Fibroblast of peridontal ligament (primary cell): ENCODE data around the gene DDX3X.
A peak's percentile ranks its signal among the peaks of the same experiment; 100 is the strongest.
"Not testable (repeated sequence)": the region's sequence is repeated elsewhere in the genome, so short reads cannot be mapped to it uniquely, and the experiment has no call there.

ENCODE experiments used
- DNase-seq: peaks from one replicate; pipeline ENCODE4 v3.0.0-alpha.2; 2010; ENCODE audit errors: extremely low read depth

DDX3X gene

DNA sequence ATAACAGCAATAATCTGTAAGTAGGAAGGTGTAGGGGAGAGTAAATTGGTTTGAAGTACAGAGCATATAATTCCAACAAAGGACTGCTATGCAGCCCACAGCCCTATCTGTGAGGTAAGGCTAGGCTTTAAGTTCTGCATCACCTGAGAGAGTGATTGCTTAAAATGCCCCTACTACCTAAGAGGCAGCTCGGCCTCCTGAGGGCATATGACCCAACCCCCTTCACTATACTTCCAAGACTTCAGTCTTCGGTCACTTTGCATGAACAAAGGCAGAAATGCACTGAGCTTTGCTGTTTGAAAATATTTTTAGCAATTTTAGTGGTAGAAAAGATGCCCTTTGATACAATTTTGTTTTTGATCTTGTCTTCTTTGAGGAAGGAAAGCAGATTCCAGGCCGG, 4.9 kb upstream of the DDX3X start:
- DNase-seq: no peak

DNA sequence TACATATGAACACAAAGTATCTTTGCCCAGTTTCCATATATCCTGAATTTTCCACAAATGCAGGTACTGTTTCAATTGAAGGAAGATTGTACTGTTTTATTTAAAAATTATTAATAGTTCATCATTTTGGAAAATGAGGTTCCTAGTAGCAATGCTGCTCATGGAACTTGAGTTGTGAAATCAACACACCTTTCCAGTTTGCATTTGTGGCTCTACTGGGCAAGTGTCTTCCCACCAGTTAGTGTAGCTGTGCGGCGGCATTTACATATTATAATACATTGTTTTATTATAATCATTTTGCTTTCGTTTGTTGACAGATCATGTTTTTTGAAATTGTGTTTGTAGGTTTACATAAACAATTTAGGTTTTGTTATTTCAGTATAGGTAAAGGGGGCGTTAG, 2.0 kb upstream of the DDX3X start:
- no peak for DNase-seq

DNA sequence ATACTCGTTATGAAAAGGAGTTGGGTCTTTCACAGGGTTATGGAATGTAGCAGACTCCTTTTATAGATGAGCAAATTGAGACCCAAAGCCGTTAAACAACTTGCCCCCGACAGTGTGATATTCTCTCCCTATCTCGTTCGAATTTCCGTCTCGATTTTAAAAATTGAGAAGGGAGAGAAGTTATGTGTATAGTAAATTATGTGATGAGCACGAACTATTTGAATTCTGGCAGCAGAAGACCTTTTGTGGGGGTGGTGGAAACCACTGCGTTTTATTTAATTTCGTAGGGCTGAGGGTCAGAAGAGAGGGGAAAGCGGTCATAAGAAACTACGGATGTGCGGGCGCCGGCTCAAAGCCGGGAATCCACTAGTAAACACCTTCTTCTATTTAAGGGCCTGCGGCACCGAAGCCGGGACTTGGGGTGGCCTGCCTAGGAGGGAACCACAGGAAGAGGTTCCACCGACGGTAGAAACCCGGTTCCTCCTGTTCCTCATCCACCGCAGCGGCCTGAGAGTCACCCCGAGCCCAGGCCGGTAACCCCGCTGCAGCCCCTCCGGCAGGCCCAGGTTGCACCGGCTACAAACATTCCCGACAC, 1.5 kb upstream of the DDX3X start:
- DNase-seq: peak; percentile 41

DNA sequence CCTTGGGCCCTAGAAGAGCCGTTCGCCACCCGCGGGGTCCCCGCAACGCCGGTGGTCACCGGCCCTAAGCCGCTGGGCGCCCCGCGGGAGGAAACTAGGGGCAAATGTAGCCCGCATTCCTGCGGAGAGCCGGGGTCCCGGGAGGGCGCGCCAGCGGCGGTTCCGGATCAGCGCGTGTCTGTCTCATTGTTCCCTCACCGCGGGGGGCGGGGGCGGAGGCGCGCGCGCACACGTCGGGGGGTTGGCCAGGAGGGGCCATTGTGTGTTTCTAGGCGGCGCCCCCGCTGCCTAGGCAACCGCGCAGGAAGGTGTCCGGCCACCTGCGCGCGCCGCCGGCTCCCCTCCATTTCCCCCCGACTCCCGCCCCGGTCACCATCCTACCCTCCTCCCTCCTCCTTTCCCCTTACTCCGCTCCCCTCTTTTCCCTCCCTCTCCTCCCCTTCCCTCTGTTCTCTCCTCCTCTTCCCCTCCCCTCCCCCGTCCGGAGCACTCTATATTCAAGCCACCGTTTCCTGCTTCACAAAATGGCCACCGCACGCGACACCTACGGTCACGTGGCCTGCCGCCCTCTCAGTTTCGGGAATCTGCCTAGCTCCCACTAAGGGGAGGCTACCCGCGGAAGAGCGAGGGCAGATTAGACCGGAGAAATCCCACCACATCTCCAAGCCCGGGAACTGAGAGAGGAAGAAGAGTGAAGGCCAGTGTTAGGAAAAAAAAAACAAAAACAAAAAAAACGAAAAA, 789 bp upstream of the DDX3X start:
- DNase-seq: peak; percentile 72

DNA sequence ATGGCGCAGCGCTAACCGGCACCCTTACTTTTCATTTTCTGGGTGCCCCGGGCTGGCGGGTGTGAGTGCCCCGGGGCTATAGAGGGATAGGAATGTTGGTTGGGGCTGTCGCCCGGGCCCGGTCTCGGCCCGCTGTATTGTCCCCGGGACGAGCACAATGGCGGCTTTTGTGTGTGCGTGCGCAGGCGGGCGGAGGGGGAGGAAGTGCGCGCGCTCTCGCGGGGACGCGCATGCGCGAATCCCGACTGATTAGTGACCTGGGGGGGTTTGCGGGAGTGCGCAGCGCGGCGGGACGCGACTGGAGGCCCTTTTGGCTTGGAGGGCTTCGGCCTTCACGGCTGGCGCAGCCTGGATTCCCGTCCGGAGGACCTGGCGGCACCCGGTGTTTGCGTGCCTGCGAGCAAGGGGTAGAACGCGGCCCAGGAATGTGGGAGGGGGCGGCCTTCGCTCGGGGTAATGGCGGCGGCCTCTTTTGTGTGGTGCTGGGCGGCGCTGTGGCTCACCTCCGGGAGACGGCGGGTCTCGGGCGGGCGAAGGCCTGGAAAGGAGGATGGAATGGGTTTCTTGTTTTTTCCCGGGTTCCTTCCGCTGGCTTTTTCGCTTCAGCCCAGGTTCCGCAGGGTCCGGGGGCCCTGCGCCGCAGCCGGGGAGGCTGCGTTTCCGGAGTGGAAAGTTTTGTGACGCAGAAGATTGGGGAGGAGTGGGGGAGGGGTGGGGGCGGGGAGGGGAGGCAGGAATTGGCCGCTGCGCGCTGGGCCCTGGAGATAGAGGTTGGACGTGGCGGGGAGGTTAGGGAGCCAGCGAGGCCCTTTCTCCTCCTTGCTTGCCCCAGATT, 618 bp downstream of the DDX3X start:
- peak; percentile 63 for DNase-seq

DNA sequence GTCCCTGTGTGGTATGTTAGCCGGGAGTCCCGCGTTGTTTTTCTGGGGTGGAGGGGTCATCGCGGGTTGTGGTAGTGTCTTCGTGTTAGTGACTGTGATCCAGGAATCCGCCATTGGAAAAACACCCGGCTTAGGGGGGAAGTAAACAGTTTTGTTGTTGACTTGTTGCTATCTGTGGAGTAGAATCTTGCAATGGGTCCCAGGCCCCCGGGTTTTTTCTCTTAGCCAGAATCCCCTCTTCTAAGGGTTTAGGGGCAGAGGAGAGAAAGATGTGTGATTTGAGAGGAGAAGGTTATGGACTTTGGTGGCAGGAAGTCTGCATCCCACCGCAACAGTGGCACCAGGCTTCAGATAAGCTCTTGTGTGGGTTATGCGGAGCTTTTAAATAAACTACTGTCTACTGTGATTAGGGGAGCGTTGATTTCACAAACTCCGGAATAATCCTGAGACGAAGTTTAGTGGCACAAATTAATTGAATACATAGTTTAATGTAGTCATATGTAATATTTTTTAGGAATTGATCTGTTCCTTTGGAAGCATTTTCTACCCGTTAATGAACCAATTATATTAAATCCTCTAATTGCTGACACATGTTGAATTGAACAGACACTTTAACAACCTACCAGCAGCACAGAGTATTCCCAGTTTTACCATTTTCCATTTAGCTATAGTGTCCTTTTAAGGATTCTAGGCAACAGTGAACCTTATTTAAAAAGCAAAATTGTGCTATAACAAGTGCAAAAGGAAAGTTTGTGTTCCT, 1.4 kb downstream of the DDX3X start:
- DNase-seq: no peak

DNA sequence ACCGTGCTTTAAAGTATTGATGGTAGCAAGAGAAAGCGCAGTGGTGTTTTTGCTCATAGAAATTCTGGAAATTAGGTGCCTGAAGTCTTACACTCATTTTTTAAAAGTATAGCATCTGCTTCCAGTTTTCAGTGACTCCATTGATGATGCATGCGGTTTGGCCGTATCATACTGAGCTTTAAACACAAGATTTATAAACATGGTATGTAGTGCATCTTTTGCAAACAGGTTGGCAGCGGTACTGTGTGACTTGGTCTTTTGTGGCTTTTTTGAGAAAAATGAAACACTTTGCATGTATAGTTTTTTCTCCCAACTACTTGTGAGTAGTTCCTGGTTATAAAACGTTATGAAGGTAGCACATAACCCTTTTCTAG, 2.0 kb downstream of the DDX3X start:
- DNase-seq: peak; percentile 91

DNA sequence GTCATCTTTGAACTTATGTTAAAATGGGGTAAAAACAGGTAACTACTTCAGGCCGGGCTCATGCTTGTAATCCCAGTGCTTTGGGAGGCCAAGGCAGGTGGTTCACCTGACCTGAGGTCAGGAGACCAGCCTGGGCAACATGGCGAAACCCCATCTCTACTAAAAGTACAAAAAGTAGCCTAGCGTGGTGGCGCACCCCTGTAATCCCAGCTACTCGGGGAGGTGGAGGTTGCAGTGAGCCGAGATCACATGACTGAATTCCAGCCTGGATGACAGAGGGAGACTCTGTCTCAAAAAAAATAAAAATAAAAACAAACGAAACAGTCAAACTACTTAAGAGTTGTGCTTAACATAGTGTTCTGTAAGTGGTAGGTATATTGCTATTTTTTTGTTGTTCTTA, 2.5 kb downstream of the DDX3X start:
- DNase-seq: no peak

DNA sequence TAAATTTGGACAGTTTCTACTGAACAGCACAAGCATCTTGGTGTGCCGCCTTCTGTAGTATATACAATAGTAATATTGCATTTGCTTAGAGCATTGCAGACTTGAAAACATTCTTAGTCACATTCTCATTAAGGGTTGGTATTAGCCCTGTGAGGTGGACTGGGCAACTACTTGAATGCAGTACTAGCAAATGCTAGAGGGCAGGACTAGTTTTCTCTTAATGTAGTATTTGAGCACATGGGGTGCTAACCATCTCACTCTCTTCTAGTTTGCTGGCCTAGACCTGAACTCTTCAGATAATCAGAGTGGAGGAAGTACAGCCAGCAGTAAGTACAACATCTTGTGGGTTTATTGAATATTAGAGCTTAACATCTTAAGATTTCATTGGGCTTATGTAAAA, 3.2 kb downstream of the DDX3X start:
- no peak for DNase-seq

DNA sequence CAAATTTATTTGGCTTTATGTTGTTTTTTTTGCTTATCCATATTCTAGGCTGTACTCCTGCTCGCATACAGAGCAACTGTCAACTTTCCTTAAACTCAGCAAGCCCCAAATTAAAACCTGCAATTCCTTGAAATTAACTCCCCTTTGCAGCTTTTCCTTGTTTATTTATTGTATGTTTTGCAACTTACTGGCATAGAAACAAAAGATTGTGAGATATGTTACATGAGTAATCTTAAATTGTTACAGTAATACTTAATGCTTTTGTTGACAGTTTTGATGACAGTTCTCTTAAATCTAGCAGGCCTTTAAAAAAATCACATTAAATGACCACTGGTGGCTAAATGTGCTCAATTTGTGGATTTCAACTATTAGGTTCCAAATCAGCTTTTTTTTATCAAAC, 4.5 kb downstream of the DDX3X start:
- DNase-seq: peak; percentile 30

DNA sequence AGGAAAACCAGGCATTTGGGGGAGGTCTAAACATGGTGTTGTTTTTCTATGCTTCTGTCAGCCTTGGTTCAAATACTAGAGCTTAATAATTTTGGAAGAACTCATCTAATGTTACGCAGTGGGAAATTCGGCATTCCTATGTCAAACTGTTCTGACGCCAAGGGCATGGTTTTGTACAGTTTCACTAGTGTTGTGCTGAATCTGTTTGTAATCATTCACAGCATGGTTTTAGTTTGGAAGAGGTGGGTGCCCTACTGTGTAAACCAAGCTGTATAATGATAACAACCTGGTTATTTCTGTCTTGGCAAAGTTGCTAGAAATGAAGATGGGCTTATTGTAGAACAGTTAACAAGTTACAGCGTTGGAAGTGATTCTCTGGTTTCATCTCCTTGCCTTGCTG, 5.2 kb downstream of the DDX3X start:
- peak; percentile 78 for DNase-seq

DNA sequence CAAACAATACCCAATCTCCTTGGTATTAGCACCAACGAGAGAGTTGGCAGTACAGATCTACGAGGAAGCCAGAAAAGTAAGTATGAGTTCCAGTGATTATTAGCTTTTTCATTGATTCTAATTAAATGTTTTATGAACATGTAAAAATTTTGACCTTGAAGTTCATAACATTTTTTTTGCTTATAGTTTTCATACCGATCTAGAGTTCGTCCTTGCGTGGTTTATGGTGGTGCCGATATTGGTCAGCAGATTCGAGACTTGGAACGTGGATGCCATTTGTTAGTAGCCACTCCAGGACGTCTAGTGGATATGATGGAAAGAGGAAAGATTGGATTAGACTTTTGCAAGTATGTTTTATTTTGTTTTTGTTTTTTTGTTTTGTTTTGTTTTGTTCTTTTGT, 10.1 kb downstream of the DDX3X start:
- no peak for DNase-seq

DNA sequence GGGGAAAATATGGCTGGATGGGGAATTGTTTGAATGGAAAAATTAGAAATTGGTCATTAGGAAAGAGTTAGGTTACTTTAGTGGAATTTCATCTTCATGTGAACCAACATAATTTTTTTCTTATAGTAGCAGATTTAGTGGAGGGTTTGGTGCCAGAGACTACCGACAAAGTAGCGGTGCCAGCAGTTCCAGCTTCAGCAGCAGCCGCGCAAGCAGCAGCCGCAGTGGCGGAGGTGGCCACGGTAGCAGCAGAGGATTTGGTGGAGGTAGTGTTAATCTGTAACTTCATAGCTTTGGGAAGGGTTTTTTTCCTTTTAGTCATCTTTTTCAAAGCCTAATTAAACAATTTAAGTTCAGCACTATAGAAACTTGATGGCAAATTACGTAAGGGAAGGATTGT, 13.2 kb downstream of the DDX3X start:
- no peak for DNase-seq

DNA sequence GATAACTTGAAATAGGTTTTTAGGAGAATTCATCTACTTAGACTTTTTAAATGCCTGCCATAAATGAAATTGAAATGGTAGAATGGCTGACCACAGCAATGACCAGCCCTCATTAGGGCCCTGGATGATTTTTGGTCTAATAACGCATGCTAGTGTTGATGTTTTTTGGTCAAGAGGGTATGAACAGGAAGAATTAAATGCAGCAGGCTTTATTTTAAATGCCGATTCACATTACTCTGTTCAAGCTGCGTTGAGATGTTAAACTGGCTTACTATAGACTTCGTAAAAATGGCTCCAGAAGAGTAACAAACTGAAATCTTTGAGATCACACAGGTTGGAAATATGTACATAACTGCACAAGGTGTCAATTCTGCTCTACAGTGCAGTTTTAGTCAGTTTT, 14.6 kb downstream of the DDX3X start:
- DNase-seq: no peak

DNA sequence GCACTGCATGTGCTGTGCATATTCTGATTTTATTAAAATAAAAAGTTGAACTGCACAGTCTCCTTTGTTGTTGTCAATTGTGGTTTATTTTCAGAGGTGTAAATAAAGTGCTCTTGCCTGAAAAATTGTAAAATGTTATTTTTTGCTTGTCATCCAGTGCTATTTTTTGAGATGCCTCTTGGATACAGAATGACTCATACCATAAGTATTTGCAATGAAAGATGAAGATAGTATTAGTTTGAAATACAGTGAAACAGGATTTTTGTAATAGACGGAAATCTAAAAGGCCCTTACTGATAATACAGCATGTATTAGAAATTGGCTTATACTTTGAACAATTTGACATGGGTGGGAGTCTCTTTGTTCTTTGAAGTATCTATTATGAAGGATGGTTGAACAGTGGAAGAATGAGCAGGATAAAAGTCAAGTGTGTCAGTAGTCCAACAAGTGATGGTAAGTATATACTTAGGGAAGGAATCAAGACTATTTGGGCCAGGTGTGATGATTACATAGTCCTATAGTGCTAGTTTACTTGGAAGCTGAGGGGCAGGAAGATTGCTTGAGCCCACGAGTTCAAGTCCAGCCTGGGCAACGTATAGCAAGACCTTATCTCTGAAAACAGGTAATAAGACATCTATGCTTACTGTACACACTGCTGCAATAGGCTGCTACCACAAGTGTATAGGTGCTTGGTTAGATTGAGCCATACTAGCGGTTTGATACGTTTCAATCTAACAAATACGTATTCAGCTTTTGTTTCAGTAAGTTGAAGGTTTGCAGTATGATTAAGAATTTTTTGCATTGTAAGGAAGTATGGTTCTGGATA, 16.4 kb downstream of the DDX3X start:
- peak; percentile 38 for DNase-seq

DNA sequence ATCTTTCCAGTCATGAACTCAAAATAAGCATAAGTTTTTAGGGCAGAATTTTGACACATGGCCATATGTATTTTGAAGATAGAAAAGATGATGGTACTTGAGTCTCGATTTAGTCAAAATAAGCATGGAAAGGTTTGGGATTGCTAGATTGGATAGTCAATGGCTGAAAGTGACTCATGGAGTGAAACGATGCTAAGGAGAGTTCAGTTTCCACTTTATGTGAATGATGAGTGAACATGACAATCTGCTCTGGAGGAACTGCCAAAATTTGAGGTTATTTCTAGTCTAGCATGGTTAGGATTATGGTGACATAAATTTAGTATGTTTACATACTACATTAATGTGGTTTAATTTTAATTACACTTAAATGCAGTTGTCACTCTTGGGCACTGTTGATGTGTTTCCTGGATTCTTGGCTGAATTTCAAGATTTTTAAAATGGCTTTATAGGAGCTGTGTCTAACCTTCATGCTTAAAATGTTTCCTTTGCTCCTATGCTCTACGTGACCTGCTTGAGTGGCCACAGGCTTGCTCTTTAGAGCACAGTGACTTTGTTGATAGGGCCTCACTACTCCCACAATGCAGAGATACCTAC, 17.1 kb downstream of the DDX3X start:
- no peak for DNase-seq

DNA sequence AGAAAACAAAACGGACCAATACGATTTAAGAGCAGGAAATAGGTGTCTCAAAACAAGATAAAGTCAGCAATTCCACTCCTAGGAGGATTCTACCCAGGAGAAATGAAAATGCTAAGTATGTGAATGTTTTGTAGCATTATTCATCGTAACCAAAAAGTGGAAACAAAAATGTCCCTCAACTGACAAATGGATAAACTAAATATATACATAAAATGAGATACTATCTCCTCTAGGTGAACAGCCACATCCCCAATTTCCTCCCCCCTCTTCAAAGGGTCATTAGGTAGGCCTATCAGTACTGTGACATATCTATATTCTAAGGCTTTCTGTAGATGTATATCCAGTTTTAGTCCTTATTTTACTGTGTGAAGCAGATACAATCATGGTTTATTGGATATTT, 18.0 kb downstream of the DDX3X start:
- DNase-seq: no peak

DNA sequence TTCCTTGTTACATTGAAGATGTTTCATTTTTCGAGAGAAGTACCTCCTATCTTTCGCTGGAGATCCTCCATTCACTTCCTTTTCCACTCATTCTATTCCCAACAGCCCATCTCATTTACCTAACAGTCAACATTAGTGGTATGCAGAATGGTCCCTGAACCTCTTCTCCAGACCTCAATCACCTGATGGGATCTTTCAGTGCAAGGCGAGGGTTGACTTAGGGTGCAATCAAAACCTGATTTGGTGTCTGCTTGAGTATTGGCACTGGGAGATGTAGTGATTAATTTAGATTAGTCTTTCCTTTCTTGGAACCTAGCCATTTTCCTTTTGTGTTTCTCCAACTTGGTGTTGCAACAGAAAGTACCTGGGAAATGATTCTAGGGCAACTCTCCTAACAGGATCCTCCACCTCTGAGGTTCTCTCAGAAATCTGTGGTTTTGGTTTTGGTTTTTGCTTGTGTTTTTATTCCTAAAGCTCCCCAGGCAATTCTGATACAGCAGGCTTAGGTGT, 18.4 kb downstream of the DDX3X start:
- DNase-seq: no peak

DNA sequence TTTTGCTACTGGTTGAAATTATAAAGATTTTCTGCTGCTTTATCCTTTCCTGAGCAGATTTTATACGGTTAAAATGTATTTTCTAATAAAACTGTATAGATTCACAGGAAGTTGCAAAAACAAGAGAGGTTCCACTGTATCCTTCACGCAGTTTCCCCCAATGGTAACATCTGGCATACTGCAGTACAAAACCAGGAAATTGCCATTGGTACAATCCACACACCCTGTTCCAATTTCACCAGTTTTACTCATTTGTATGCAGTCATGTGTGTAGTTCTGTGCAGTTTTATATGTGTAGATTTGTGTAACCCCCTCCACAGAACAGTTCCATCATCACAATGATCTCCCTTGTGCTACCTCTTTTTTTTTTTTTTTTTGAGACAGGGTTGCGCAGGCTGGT, 20.0 kb downstream of the DDX3X start:
- no peak for DNase-seq

DNA sequence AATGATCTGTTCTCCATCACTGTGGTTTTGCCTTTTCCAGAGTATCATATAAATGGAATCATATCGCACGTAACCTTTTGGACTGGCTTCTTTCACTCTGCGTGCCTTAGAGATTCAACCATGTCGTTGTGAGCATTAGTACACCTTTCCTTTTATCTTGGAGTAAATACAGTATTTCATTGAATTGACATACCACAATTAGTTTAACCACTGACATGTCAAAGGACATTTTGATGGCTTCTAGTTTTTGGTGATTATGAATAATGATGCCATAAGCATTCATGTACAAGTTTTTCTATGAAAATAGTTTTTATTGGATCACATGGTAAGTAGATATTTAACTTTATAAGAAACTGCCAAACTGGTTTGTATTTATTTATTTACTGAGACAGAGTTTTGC, 35.2 kb downstream of the DDX3X start:
- no peak for DNase-seq

DNA sequence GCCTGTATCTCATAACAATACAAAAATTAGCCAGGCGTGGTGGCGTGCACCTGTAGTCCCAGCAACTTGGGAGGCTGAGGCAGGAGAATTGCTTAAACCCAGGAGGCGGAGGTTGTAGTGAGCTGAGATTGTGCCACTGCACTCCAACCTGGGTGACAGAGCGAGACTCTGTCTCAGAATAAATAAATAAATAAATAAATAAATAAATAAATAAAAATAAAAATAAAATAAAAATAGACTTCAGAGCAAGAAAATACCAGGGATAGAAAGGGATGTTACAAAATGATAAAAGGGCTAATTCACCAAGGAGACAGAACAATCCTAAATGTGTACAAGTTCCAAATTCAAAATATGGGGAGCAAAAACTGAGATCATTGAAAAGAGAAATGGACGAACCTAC, 37.6 kb downstream of the DDX3X start:
- not testable (repeated sequence) for DNase-seq
